Activated CD4-positive, CD25-positive, alpha-beta regulatory T cell treated with anti-CD3 and anti-CD28 coated beads, Interleukin-2, amount 50 U/mL, for 16 hours (primary cell): ENCODE results near the gene ADCY9.
"Not testable (repeated sequence)": the region's sequence is repeated elsewhere in the genome, so short reads cannot be mapped to it uniquely, and the experiment has no call there.

Experiments used
- DNase-seq: peaks from one replicate; pipeline ENCODE4 v3.0.0-alpha.2; 2020; ENCODE audit warnings: low read depth, low spot score

The ADCY9 gene

GRCh38 chr16:4116325-4117249 lies at the start of gene ADCY9:
ADCY9 (minus strand) TSS chr16:4116442; CDS start chr16:4115442, 1,000 bp downstream.
- DNase-seq, result peak; percentile 35

GRCh38 chr16:4160658-4161430 lies 44.6 kb upstream of the ADCY9 start:
- no peak for DNase-seq

GRCh38 chr16:4159726-4160125 lies 43.5 kb upstream of the ADCY9 start:
- DNase-seq, result no peak

- no peak for DNase-seq
Measured at GRCh38 chr16:4158143-4159093, 42.2 kb upstream of the ADCY9 start.

- no peak for DNase-seq
Measured at GRCh38 chr16:4157376-4157825, 41.2 kb upstream of the ADCY9 start.

GRCh38 chr16:4156503-4156902 lies 40.3 kb upstream of the ADCY9 start:
- not testable (repeated sequence) for DNase-seq

GRCh38 chr16:4153364-4153763 lies 37.1 kb upstream of the ADCY9 start:
- not testable (repeated sequence) for DNase-seq

GRCh38 chr16:4152267-4152666 lies 36.0 kb upstream of the ADCY9 start:
- no peak for DNase-seq

GRCh38 chr16:4147236-4147635 lies 31.0 kb upstream of the ADCY9 start:
- DNase-seq, result no peak

- DNase-seq, result no peak
Measured at GRCh38 chr16:4142268-4142667, 26.0 kb upstream of the ADCY9 start.

- no peak for DNase-seq
Measured at GRCh38 chr16:4141604-4142003, 25.4 kb upstream of the ADCY9 start.

- no peak for DNase-seq
Measured at GRCh38 chr16:4140652-4141051, 24.4 kb upstream of the ADCY9 start.

- DNase-seq, result no peak
Measured at GRCh38 chr16:4139968-4140367, 23.7 kb upstream of the ADCY9 start.

GRCh38 chr16:4138713-4139112 lies 22.5 kb upstream of the ADCY9 start:
- DNase-seq, result no peak

GRCh38 chr16:4137438-4137837 lies 21.2 kb upstream of the ADCY9 start:
- DNase-seq, result no peak

GRCh38 chr16:4136229-4136813 lies 20.1 kb upstream of the ADCY9 start:
- DNase-seq, result no peak

GRCh38 chr16:4135537-4135936 lies 19.3 kb upstream of the ADCY9 start:
- DNase-seq, result no peak

GRCh38 chr16:4133897-4134372 lies 17.7 kb upstream of the ADCY9 start:
- no peak for DNase-seq

GRCh38 chr16:4131621-4132020 lies 15.4 kb upstream of the ADCY9 start:
- DNase-seq, result no peak

GRCh38 chr16:4124535-4125294 lies 8.5 kb upstream of the ADCY9 start:
- DNase-seq, result no peak
